HUES64 (cell line): Measurements from ENCODE around the gene TPST1.
"Not testable (repeated sequence)": the region's sequence is repeated elsewhere in the genome, so short reads cannot be mapped to it uniquely, and the experiment has no call there.

ENCODE experiments used
- H3K27ac ChIP-seq: 2 replicates; pipeline ENCODE4 v1.7.0; 2013; ENCODE audit warnings: low read depth, low read length, inconsistent platforms
- H3K27me3 ChIP-seq: 2 replicates; pipeline ENCODE4 v1.6.1; 2013; ENCODE audit warnings: mild to moderate bottlenecking, low read length; ENCODE audit not compliant: insufficient read depth
- H3K36me3 ChIP-seq: 2 replicates; pipeline ENCODE4 v1.6.1; 2013; ENCODE audit warnings: mild to moderate bottlenecking, low read length; ENCODE audit not compliant: insufficient read depth
- H3K4me1 ChIP-seq: 2 replicates; pipeline ENCODE4 v1.6.1; 2013; ENCODE audit warnings: mild to moderate bottlenecking, low read length, moderate library complexity; ENCODE audit not compliant: insufficient read depth
- H3K4me3 ChIP-seq: 2 replicates; pipeline ENCODE4 v1.5.1; 2013; ENCODE audit warnings: mild to moderate bottlenecking, low read length, moderate library complexity
- H3K9ac ChIP-seq: 2 replicates; pipeline ENCODE4 v1.6.1; 2013; ENCODE audit warnings: mild to moderate bottlenecking, low read depth, low read length
- H3K9me3 ChIP-seq: 2 replicates; pipeline ENCODE4 v1.6.1; 2013; ENCODE audit warnings: low read depth, low read length; ENCODE audit not compliant: insufficient read depth
- WGBS: fragments of 150-250, 120-280 bp; methylation state at CpG from one replicate; pipeline ENCODE4 v1.1.7; 2013; ENCODE audit warnings: missing lambda C conversion rate; 5-methylcytosine and 5-hydroxymethylcytosine counted together

The TPST1 gene

DNA sequence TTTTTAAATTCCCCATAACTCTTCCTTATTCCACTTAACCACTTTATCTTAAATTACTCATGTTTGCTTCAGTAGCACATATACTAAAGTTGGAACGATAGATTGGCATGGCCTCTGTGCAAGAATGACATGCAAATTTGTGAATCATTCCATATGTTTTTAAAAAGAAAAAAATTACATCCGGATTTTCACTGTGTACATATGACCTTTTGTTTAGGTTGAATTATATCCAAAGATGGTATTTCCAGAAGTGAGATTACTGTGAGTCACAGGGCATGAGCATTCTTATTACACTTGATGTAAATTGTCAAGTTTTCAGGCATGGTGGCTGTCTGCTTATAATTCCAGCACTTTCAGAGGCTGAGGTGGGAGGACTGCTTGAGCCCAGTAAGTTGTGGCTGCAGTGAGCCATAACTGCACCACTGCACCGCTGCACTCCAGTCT, 190.0 kb downstream of the TPST1 start:
- not testable (repeated sequence) for H3K36me3 ChIP-seq, H3K27ac ChIP-seq, H3K27me3 ChIP-seq, H3K4me3 ChIP-seq, H3K9ac ChIP-seq, H3K9me3 ChIP-seq, H3K4me1 ChIP-seq
- WGBS = 95% methylated on average over 3 of the region's 3 CpGs

DNA sequence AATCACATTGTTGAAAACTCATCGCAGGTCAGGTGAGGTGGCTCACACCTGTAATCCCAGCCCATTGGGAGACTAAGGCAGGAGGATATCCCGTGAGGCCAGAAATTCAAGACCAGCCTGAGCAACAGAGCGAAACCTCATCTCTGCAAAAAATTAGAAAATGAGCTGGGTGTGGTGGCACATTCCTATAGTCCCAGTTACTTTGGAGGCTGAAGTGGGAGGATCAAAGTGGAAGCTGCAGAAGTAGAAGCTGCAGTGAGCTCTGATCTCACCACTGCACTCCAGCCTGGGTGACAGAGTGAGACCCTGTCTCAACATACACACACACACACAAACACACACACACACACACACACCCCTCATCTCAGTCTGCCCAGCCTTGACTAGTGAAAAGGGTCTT, 190.9 kb downstream of the TPST1 start:
- H3K4me1 ChIP-seq, H3K4me3 ChIP-seq, H3K9ac ChIP-seq, H3K9me3 ChIP-seq, H3K36me3 ChIP-seq, H3K27me3 ChIP-seq, H3K27ac ChIP-seq: not testable (repeated sequence)
- 97% methylated on average over 3 of the region's 3 CpGs for WGBS

DNA sequence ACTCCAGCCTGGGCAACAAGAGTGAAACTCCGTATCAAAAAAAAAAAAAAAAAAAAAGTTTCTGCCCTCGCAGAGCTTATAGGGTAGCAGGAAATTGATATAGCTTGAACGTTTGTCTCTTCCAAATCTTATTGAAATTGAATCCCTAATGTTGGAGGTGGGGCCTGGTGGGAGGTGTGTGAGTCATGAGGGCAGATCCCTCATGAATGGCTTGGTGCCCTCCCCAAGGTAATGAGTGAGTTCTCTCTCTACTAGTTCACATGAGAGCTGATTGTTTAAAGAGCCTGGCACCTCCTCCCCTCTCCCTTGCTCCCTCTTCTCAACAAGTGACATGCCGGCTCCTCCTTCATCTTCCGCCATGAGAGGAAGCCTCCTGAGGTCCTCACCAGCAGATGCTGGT, 193.7 kb downstream of the TPST1 start:
- H3K9ac ChIP-seq, H3K36me3 ChIP-seq, H3K9me3 ChIP-seq, H3K27ac ChIP-seq, H3K4me1 ChIP-seq, H3K27me3 ChIP-seq, H3K4me3 ChIP-seq: not testable (repeated sequence)
- WGBS = 82% methylated on average over 5 of the region's 5 CpGs

DNA sequence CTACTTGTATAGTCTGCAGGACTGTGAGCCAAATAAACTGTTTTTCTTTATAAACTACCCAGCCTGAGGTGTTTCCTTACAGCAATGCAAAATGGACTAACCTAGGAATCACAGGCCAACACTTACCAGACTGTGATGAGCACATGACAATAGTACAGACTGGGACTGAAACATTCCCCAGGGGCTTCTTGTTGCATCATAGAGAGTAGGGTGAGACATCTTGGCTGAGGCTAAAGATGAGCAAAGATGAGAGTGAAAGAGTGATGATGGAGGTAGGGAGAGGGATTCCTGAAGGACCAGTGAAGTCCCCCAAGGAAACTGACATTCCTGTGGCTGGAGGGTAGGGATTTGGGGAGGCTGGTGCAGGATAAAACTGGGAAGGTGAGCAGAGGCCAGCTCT, 194.4 kb downstream of the TPST1 start:
- H3K4me1 ChIP-seq = no peaks in the 10 kb centered on the region
- no peak overlapping the region for H3K27ac ChIP-seq
- no peak overlapping the region for H3K4me3 ChIP-seq
- no peak overlapping the region for H3K9ac ChIP-seq
- H3K27me3 ChIP-seq = no peaks in the 10 kb centered on the region
- no peaks in the 10 kb centered on the region for H3K9me3 ChIP-seq
- peaks cover 6% of the 10 kb centered on the region for H3K36me3 ChIP-seq

DNA sequence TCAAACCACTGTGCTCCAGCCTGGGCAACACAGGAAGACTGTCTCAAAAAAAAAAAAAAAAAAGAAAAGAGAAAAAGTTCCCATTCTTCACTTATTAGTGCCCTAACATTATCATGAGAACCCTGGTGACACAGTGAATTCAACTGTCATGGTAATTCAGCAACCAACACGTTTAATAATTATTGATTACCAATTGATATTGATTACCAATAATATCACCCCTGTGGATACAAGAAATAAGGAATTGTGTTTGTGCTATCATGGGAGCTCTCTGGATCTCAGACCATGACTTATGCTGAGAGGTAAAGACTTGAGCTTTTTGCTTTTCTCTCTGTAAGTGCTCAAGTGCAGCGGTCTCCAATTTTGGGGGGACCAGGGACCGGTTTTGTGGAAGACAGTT, 195.3 kb downstream of the TPST1 start:
- Histone ChIP-seq H3K27ac (no peak overlapping the region), H3K4me1 (no peaks in the 10 kb centered on the region), H3K9me3 (no peaks in the 10 kb centered on the region), H3K36me3 (peaks cover 6% of the 10 kb centered on the region), H3K27me3 (no peaks in the 10 kb centered on the region), H3K9ac (no peak overlapping the region), H3K4me3 (no peak overlapping the region)
- 100% methylated on average over 2 of the region's 3 CpGs for WGBS

DNA sequence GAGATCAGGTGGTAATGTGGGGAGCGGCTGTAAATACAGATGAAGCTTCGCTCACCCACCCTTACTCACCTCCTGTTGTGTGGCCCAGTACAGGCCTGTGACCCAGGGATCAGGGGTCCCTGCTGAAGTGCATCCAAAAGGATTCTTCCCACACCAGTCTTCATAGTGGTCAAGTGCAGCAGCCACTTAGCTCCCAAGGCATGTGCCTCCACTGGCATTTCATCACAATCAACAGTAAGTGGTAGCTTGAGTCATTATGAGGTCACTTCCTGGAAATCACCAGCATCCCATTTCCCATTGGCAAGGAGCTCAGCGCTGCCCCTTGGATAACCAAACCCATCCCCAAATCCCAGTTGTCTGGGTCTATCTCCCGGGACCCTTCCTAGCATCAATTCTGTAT, 196.0 kb downstream of the TPST1 start:
- H3K27ac ChIP-seq, H3K27me3 ChIP-seq, H3K9me3 ChIP-seq, H3K4me1 ChIP-seq, H3K36me3 ChIP-seq, H3K4me3 ChIP-seq, H3K9ac ChIP-seq: not testable (repeated sequence)
- 96% methylated on average over 4 of the region's 4 CpGs for WGBS

DNA sequence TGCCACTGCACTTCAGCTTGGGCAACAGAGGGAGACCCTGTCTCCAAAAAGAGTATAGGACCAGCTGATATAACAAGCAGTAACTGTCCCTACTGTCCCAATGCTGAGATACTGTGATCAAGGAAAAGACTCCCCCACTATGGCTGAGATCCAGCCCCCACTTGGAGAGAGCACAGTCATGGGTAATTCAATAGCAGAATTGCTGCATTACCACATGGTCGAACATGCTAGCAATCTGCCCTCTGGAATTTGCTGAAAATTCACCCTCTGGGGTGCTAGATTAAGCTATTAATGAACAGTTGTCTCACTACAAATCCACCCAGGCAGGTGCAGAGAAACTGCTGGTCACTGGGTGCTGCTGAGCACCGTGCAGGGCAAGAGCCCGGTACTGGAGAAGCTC, 196.8 kb downstream of the TPST1 start:
- not testable (repeated sequence) for H3K36me3 ChIP-seq, H3K27ac ChIP-seq, H3K9ac ChIP-seq, H3K4me3 ChIP-seq, H3K9me3 ChIP-seq, H3K4me1 ChIP-seq, H3K27me3 ChIP-seq
- WGBS = 98% methylated on average over 3 of the region's 3 CpGs

DNA sequence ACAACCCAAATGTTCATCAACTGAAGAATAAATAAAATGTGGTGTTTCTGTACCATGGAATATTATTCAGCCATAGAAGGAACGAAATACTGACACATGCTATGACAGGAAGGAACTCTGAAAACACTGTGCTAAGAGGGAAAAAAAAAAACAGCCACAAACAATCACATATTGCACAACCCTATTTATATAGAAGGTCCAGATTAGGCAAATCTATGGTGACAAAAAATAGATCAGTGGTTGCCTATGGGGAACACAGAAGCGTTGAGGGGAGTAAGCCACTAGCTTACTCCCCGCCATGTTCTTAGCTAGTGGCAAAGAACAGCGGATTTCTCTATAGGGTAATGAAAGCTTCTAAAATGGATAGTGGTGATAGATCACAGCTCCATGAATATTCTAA, 198.4 kb downstream of the TPST1 start:
- H3K27me3 ChIP-seq = no peaks in the 10 kb centered on the region
- H3K36me3 ChIP-seq = peaks cover 13% of the 10 kb centered on the region
- H3K27ac ChIP-seq = no peak overlapping the region
- no peak overlapping the region for H3K4me3 ChIP-seq
- 92% methylated on average over 3 of the region's 4 CpGs for WGBS
- no peaks in the 10 kb centered on the region for H3K4me1 ChIP-seq
- no peak overlapping the region for H3K9ac ChIP-seq
- H3K9me3 ChIP-seq = no peaks in the 10 kb centered on the region

DNA sequence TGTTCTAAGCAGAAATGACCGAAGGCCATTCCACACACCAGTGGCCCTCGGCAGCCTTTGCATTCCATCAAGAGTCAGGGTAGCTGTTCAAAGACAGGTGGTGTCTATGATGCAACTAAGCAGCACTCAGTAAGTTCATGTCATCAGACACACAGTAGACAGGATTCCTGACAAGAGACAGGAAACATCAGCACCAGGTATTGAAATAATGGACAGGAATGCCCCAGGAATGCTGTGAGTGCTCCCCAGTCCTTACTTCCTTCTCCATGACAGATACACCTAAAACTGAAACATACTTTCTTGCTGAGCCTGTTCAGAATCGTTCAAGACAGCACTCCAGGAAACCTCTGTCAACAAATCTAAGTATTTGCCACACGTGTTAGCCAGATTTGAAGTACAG, 204.4 kb downstream of the TPST1 start:
- Histone ChIP-seq H3K4me3 (no peak overlapping the region), H3K9me3 (no peaks in the 10 kb centered on the region), H3K36me3 (0 out of 2 replicates have a peak, but pooled peaks cover 10% of the 10 kb centered on the region), H3K4me1 (no peaks in the 10 kb centered on the region), H3K27ac (no peak overlapping the region), H3K9ac (no peak overlapping the region), H3K27me3 (peaks cover 7% of the 10 kb centered on the region; the same call in 1 of the 2 replicates)
- WGBS = 93% methylated on average over 4 of the region's 4 CpGs
